Esophagus muscularis mucosa (tissue), 4 donors: Measurements from ENCODE around the gene CREG1.

Source experiments
- EP300 ChIP-seq: sonication (generic); formaldehyde crosslinking; IDR thresholded peaks from one replicate; pipeline ENCODE4 v1.6.1; 2017; ENCODE audit warnings: antibody characterized with exemption
- POLR2A ChIP-seq: fragments of 450-650 bp; IDR thresholded peaks from one replicate; pipeline ENCODE4 v1.6.1; 2017; ENCODE audit warnings: antibody characterized with exemption, moderate library complexity, mild to moderate bottlenecking, low read depth
- POLR2AphosphoS5 ChIP-seq, 2 donors: sonication (generic); formaldehyde crosslinking; IDR thresholded peaks; one replicate each; pipeline ENCODE4 v1.6.1; 2017; ENCODE audit warnings: antibody characterized with exemption in 2 of 2
- TF ChIP-seq, protein P1 (sequence below), 3 experiments: fragments of 200-600 bp in 2 of 3; fragments of 450-650 bp in 1 of 3; sonication (generic) in 2 of 3; IDR thresholded peaks; one replicate each; pipeline ENCODE4 v1.5.1; 2017 to 2019; ENCODE audit warnings: antibody characterized with exemption in 3 of 3, mild to moderate bottlenecking in 2 of 3, moderate library complexity in 1 of 3

DNA sequence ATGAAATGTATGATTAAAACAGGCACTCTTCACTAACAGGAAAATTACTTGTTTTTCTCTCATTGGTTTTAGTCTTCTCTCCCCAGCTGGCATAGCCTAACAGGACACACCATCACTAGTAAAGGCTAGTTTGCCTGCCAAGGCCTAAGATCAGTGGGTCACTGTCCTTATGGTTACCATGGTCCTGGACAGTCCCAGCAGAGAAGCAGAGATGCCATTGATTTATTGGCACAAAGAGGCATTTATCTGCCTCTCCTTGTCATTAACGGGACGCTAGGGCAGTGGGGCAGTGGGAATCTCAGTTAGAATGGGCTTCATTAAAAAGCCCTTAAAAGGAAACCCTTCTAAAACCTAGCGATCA, 49.1 kb downstream of the CREG1 start:
- TF ChIP-seq, protein P1, sequence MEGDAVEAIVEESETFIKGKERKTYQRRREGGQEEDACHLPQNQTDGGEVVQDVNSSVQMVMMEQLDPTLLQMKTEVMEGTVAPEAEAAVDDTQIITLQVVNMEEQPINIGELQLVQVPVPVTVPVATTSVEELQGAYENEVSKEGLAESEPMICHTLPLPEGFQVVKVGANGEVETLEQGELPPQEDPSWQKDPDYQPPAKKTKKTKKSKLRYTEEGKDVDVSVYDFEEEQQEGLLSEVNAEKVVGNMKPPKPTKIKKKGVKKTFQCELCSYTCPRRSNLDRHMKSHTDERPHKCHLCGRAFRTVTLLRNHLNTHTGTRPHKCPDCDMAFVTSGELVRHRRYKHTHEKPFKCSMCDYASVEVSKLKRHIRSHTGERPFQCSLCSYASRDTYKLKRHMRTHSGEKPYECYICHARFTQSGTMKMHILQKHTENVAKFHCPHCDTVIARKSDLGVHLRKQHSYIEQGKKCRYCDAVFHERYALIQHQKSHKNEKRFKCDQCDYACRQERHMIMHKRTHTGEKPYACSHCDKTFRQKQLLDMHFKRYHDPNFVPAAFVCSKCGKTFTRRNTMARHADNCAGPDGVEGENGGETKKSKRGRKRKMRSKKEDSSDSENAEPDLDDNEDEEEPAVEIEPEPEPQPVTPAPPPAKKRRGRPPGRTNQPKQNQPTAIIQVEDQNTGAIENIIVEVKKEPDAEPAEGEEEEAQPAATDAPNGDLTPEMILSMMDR (IDR thresholded peaks at IDR 0.05) = no peak
- no peak for TF ChIP-seq POLR2AphosphoS5 (IDR thresholded peaks at IDR 0.05)
- no peak for TF ChIP-seq POLR2A
- no peak for TF ChIP-seq EP300
